GM21381 (cell line): ENCODE measurements around the gene VEZT.
"Not testable (repeated sequence)": the region's sequence is repeated elsewhere in the genome, so short reads cannot be mapped to it uniquely, and the experiment has no call there.

Source experiments
- ATAC-seq: cut with Tn5 transposase; IDR thresholded peaks from one replicate; pipeline ENCODE4 v1.9.1; 2021; ENCODE audit warnings: mild to moderate bottlenecking, moderate library complexity; ENCODE audit not compliant: unreplicated experiment

VEZT gene

DNA sequence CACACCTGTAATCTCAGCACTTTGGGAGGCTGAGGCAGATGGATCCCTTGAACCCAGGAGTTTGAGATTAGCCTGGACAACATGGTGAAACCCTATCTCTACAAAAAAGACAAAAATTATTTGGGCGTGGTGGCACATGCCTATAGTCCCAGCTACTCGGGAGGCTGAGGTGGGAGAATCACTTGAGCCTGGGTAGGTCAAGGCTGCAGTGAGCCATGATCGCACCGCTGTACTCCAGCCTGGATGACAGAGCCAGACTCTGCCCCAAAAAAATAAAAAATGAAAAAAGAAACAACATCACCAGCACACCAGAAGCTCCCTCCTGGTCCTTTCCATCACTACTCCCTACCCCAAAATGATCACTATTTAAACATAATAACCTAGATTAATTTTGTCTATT, 2.6 kb downstream of the VEZT start:
- ATAC-seq, result no peak

DNA sequence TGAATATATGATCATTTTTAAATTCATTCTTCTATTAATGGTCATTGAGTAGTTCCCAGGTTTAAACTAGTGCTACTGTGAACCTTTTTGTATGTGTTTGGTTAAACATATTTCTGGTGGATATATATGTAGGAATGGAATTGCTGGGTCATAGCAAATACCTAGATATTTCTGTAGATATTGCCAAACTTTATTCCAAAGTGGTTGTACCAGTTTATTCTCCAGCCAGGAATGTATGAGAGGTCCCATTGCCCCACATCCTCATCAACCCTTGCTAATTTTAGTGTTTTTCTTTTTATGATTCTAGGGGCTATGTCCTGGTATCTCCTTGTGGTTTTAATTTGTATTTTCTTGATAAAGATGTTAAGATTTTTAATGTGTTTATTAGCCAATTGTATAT, 3.1 kb downstream of the VEZT start:
- no peak for ATAC-seq

DNA sequence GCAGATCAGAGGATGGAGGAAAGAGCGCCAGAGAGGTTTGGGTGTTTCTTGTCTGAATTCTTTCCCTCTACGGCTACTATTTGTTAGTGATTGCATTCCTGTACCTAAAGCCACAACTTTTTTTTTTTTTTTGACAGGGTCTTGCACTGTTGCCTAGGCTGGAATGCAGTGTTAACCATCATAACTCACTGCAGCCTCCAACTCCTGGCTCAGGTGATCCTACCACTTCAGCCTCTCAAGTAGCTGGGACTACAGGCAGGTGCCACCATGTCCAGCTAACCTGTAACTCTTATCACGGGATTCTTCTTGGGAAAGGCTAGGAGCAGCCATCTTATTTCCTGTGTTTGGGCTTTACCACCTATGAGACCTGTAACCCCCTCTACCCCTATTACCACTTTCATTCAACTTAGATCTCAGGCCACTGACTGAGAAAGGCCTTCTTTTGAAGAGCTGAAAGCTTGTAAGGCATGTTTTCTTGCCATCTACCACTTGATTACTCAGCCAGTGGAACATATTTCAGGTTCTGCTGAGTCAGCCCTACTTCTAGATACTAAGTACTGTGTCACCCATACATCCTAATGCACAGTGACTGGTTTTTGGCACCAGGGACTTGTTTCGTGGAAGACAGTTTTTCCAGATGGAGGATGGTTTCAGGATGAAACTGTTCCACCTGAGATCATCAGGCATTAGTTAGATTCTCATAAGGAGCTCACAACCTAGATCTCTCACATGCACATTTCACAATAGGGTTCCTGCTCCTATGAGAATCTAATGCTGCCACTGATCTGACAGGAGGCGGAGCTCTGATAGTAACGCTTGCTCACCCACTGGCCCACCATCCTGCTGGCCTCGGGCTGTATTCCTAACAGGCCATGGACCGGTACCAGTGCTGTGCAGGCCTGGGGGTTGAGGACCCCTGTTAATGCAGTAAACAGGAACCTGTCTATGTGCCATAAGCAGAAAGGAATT, 6.9 kb downstream of the VEZT start:
- no peak for ATAC-seq

DNA sequence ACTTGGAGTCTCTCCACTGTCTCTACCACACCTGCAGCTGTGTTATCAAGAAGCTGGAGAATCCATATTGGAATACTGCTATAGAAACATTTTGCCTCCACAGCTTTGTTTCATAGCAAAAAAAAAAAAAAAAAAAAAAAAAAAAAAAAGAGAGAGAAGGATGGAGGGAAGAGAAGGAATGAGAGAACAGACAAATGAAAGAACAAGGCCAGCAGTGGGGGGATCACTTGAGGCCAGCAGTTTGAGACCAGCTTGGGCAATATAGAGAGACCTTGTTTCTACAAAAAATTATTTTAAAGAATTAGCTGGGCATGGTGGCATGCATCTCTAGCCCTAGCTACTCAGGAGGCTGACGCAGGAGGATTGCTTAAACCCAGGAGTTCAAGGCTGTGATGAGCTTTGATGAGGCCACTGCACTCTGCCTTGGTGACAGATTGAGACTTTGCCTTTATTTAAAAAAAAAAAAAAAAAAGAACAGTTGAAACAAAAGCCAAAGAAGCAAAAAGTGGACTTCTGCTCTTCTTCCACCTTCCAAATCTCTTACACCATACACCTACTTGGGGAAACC, 8.1 kb downstream of the VEZT start:
- ATAC-seq, result no peak

DNA sequence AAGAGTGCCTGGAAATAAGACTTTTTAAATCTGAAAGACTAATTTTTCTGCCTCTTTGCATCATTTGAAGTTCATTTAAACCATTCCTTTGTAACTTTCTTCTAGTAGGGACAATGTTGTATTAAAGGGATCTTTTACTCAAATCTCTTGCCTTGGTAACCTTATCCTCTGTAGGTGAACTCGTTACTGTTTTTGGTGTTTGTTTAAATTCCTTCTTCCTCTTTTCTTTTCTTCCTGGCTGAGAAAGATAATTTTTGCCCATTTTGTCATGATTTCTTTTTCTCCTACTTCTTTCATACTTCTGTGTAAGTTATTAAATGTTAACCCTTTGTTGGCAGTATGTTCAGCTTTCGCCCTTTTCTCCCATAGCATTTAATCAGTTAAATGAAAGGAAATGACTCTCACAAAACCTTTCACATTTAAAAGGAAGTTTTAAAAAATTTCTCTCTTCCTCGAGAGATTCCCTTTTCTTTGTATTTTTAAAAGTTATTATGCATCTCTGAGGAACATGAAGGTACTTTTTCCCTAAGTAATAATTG, 10.3 kb downstream of the VEZT start:
- ATAC-seq, result no peak

DNA sequence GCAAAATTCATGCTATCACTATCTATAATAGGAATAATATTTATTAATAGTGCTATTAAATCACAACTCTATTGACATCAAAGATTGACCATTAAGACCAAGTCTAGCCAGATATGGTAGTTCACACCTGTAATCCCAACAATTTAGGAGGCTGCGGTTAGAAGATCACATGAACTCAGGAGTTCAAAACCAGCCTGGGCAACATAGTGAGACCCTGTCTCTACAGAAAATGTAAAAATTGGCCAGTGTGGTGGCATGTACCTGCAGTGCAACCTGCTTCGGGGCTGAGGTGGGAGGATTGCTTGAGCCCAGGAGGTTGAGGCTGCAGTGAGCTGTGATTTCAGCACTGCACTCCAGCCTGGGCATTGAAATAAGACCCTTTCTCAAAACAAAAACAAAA, 11.0 kb downstream of the VEZT start:
- no peak for ATAC-seq

DNA sequence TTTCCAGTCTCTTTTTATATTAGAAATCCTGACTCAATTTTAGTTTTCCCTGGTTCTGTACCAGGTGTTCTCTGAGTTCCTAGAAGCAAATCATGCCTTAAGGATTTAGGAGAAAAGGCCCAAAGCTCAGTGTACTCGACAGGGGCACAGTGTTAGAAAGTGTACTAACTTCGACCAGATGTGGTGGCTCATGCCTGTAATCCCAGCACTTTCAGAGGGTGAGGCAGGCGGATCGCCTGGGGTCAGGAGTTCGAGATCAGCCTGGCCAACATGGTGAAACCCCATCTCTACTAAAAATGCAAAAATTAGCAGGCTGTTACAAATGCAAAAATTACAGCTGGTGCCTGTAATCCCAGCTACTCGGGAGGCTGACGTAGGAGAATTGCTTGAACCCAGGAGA, 12.0 kb downstream of the VEZT start:
- no peak for ATAC-seq

DNA sequence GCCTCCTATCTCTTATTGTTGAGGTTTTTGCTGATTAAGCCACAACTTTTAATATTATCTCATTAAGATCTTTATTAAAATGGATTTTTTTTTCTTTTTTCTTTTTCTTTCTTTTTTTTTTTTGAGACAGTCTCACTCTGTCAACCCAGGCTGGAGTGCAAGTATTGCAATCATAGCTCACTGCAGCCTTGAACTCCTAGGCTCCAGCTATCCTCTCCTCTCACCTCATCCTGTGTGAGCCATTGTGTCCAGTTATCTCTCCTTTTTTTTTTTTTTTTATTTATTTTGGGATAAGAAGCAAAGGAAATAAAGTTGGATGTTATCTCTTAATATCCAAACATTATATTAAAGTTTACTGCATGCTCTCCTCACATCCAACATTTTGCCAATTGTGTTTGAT, 12.7 kb downstream of the VEZT start:
- no peak for ATAC-seq

DNA sequence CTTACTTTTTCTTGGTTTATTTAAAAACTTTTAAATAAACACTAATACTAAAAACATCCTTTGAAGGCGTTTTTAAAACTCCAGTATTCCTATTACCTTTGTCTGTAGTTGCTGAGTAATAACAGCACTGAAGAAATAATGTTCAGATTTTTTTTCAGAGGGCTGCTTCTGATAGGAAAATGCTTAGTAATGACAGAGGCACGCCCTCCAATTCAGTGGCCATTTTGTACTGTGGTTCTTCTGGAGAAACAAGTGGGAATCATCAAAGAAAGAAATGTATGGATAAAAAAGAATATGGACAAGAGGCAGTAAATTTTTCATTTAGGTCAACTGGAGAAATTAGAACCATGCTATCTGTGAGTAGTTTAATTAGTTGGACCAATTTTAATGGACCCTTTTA, 13.6 kb downstream of the VEZT start:
- no peak for ATAC-seq

DNA sequence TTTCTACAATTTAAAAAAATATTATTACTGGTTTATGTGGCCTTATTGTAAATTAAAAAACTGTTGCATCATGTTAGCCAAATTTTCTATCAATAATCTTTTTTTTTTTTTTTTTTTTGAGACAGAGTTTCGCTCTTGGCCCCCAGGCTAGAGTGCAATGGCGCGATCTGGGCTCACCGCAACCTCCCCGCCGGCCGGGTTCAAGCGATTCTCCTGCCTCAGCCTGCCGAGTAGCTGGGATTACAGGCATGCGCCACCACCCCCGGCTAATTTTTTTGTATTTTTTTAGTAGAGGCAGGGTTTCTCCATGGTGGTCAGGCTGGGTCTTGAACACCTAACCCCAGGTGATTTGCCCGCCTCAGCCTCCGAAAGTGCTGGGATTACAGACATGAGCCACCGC, 16.6 kb downstream of the VEZT start:
- not testable (repeated sequence) for ATAC-seq

DNA sequence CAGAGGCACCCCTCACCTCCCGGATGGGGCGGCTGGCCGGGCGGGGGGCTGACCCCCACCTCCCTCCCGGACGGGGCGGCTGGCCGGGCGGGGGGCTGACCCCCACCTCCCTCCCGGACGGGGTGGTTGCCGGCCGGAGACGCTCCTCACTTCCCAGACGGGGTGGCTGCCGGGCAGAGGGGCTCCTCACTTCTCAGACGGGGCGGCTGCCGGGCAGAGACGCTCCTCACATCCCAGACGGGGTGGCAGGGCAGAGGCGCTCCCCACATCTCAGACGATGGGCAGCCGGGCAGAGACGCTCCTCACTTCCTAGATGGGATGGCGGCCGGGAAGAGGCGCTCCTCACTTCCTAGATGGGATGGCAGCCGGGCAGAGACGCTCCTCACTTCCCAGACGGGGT, 18.0 kb downstream of the VEZT start:
- not testable (repeated sequence) for ATAC-seq

DNA sequence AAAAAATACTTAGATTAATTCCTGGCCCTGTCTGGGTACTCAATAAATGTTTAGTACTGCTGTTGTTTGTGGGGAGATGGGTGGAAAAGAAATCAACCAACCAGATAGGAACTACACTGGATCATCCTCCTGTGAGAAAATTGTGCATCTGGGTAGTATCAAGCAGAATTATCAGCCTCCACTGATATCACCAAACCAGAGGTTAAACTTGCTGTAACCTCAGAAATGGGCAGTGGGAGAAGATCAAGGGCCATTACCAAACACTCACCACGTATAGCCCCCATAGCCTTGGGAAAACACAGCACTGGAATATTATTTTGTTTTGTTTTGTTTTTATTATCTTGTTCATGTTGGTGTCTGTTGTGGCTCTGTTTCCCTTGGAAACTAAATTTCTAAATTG, 19.7 kb downstream of the VEZT start:
- ATAC-seq, result no peak

DNA sequence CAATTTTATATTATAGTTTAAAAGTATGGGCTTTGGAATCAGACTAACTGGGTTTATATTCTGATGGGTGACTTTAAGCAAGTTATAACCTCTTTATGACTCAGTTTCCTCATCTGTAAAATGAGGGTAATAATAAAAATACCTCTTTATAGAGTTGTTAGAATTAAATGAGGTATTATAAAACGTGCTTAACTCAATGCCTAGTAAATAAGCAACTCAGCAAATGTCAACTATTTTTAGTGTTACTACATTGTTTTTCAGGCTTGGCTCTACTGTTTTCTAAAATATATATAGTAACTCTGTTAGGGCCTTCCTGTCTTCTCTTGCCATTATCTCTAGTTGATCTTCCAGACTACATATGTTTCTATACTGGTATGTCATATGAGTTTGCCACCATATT, 20.5 kb downstream of the VEZT start:
- ATAC-seq, result no peak

DNA sequence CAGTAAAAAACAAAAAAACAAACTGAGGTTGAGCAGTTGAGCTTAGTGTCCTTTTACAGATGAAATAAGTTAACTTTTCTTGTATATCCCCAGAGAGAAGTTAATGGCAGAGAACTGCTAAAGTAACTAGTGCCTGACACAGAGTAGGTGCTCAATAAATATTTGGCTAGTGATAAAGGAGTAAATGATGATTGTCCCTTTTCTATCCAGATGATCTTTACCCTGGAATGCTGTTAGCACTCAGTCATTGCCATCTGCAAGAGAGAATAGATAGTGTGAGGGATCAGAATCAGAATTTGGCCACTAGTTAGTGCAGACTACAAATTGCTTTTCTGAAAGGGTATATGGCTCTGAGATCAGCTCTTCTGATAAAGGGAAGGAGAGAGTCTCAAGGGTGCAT, 21.6 kb downstream of the VEZT start:
- ATAC-seq, result no peak

DNA sequence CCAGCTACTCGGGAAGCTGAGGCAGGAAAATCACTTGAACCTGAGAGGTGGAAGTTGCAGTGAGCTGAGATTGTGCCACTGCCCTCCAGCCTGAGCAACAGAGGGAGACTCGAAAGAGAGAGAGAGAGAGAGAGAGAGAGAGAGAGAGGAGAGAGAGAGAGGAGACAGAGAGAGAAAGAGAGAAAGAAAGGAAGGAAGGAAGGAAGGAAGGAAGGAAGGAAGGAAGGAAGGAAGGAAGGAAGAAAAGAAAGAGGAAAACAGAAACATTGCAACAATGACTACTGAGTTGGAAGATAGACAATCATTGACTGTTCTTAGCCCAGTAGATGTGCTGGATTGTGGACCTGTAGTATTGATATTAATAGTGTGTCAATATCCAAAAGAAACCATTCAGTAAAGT, 22.2 kb downstream of the VEZT start:
- ATAC-seq, result not testable (repeated sequence)

DNA sequence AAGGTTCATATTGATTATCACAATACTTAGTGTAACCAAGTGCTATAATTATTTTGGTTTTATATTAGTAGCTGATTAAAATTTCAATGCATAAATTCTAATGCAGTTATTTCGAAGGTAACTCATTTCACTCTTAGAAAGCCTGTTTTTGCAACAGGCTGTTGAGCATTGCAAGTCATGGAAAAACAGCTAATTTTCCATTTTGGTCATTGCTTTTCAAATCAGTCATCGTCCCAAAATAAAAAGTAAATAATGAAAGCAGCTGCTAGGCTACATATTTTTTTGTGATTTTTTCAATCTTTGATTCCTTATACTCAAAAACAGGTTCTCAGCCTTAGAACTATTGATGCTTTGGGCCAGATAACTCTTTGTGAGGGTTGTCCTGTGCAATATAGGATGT, 22.9 kb downstream of the VEZT start:
- no peak for ATAC-seq

DNA sequence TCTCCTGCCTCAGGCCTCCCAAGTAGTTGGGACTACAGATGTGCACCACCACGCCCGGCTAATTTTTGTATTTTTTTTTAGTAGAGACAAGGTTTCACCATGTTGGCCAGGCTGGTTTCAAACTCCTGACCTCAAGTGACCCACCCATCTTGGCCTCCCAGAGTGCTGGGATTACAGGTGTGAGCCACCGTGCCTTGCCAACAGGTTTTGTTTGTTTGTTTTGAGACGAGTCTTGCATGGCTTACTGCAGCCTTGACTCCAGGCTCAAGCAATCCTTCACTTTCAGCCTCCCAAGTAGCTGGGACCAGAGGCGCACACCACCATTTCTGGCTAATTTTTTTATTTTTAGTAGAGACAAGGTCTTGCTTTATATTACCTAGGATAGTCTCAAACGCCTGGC, 23.5 kb downstream of the VEZT start:
- ATAC-seq, result not testable (repeated sequence)

DNA sequence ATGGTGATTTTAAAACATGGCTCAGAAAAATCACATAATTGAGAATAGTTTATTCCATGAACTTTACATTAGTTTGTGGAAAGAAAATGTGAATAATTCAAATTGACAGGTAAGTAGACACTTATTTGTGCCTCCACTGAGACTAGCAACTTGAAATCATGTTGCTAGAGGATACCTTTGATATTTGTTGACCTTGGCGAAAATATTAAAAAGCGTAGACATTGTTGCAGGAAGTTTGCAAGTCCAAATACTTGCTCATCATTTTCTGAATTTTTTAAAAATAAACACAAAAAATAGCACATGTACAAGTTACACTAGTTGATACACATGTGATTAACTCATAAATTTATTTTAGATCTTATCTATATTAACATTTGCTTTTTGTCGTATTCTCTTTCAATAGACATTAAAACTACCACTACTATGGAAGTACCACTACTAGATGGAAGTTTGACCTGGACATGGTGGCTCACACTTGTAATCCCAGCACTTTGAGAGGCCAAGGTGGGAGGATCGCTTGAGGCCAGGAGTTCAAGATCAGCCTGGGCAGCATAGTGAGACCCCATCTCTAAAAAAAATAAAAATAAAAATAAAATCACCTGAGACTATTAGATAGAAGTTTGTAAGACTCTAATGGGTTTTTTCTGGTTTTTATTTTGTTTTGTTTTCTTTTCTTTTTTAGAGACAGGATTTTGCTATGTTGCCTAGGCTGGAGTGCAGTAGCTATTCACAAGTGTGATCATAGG, 24.3 kb downstream of the VEZT start:
- ATAC-seq, result no peak

DNA sequence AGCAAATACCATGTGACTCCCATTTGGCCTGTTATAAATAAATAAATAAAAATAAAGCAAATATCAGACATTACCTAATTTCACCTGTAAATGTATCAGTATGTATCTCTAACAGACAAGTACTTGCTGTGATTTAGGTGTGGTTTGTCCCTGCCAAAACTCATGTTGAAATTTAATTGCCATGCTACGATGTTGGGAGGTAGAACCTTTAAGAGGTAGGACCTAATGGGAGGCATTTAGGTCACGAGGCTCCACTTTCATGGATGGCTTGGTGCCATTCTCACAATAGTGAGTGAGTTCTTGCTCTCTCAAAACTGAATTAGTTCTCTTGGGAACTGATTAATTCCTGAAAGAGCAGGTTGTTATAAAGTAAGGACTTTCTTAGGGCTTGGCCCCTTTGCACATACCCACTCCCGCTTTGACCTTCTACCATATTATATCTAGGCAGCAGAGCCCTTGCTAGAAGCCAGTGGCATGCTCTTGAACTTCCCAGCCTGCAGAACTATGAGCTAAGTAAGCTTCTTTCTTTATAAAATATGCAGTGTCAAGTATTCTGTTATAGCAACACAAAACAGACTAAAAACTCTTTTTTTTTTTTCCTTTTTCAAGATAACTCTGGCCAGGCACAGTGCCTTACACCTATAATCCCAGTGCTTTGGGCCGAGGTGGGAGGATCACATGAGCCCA, 26.0 kb downstream of the VEZT start:
- no peak for ATAC-seq

DNA sequence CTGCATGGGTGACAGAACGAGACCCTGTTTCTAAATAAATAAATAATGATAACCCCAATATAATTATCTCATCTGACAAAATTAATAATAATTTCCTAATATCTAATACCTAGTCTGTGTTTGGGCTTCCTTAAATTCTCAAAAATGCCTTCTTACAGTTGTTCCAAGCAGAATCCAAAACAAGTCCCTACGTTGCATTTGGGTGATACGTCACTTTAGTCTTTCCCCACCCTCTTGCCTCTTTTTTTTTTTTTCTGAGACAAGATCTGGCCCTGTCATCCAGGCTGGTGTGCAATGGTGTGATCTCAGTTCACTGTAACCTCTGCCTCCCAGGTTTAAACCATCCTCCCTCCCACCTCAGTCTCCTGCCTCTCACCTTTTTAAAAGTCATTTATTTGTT, 26.7 kb downstream of the VEZT start:
- ATAC-seq, result no peak

DNA sequence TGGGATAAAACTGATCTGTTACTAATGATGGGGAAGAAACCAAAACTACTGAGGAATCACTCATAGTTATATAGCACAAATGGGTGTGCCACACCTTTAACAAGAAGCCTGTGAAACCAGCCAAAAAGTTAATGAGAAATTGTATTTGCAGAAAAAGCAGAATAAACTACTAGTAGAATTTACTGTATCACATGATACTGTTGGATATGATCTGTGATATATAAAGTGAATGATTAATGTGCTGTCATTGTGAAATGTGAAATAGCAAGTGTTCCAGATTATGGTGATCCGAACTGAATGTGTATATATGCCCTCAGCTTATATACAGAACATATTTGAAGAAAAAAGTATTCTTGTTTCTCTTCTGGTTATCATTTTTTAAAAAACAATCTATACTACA, 30.5 kb downstream of the VEZT start:
- no peak for ATAC-seq
